ENCODE data around the gene GAST.

GAST gene

DNA sequence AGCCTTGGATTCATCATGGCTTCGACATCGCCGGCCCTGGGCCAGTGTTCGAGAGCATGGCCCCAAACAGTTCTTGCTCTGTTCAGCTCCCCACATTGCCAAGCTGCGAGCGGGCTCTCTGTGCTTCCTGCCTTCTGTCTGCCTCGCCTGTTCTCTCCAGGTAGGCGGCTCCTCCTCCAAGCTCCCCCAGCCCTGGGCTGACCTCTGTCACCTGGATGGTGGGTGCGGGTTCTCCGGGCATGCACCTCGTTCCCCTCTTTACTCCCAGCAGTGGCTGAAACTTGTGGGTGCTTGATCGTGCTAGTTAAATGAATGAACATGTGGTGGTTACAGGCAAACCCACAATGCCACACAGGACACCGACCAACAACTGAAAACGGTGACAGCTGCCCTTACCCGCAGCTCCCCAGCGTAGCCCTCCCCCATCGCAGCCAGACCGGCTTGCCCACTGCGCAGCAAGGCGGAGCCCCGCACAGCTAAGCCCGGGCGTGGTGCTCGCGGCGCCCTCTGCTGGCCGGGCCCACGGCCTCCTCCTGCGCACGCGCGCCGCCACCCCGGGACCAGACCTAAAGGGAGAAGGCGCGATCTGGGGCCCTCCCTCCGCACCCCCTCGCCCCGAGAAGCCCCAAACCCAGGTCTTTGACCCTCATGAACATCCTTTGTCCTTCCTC is 46.4 kb upstream of the GAST start:
- H3K4me3 ChIP-seq (ENCODE audit: severe bottlenecking) = peak overlapping the region; percentile 11
- ATAC-seq (ENCODE audit: low read depth) = peak; percentile 90
- H3K27me3 ChIP-seq (ENCODE audit: insufficient read depth, poor library complexity, severe bottlenecking) = no peaks in the 10 kb centered on the region
- no peaks in the 10 kb centered on the region for H3K36me3 ChIP-seq (ENCODE audit: low read depth)
- no peaks in the 10 kb centered on the region for H3K9me3 ChIP-seq (ENCODE audit: severe bottlenecking)
- H3K27ac ChIP-seq (ENCODE audit: poor library complexity, severe bottlenecking) = peak overlapping the region; percentile 67
- H3K4me1 ChIP-seq (ENCODE audit: insufficient read depth, poor library complexity, severe bottlenecking) = peaks cover 11% of the 10 kb centered on the region
- TF ChIP-seq, protein P1, sequence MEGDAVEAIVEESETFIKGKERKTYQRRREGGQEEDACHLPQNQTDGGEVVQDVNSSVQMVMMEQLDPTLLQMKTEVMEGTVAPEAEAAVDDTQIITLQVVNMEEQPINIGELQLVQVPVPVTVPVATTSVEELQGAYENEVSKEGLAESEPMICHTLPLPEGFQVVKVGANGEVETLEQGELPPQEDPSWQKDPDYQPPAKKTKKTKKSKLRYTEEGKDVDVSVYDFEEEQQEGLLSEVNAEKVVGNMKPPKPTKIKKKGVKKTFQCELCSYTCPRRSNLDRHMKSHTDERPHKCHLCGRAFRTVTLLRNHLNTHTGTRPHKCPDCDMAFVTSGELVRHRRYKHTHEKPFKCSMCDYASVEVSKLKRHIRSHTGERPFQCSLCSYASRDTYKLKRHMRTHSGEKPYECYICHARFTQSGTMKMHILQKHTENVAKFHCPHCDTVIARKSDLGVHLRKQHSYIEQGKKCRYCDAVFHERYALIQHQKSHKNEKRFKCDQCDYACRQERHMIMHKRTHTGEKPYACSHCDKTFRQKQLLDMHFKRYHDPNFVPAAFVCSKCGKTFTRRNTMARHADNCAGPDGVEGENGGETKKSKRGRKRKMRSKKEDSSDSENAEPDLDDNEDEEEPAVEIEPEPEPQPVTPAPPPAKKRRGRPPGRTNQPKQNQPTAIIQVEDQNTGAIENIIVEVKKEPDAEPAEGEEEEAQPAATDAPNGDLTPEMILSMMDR (IDR thresholded peaks at IDR 0.05; ENCODE audit: poor library complexity, severe bottlenecking) = peak; percentile 98
- DNase-seq (ENCODE audit: low spot score) = no peak

DNA sequence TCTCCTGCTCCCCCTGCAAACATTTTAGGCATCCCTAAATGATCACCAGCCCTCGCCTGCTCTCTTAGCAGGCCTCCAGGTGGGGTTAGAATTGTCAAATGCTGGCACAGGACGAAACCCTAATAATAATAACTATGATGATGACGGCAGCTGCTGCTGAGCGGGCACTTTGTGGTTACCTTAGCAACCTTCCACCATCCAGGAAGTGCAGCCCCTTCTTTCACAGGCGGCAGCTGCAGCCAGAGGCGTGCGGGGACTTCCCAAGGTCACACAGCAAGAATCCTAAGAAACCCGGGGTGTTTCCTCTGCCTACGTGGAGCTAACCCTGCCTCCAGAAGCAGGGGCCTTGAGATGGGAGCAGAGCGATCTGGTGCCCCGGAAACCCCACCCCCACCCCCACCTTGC is 45.9 kb upstream of the GAST start:
- Histone ChIP-seq H3K27ac (ENCODE audit: poor library complexity, severe bottlenecking) (peak overlapping the region; percentile 67), H3K27me3 (ENCODE audit: insufficient read depth, poor library complexity, severe bottlenecking) (no peaks in the 10 kb centered on the region), H3K36me3 (ENCODE audit: low read depth) (no peaks in the 10 kb centered on the region), H3K9me3 (ENCODE audit: severe bottlenecking) (no peaks in the 10 kb centered on the region), H3K4me1 (ENCODE audit: insufficient read depth, poor library complexity, severe bottlenecking) (peaks cover 11% of the 10 kb centered on the region), H3K4me3 (ENCODE audit: severe bottlenecking) (no peak overlapping the region)
- TF ChIP-seq, protein P1 (IDR thresholded peaks at IDR 0.05; ENCODE audit: poor library complexity, severe bottlenecking) = peak; percentile 38
- ATAC-seq (ENCODE audit: low read depth) (peak; percentile 2; the same call in 2 of the 3 replicates), DNase-seq (ENCODE audit: low spot score) (no peak)

DNA sequence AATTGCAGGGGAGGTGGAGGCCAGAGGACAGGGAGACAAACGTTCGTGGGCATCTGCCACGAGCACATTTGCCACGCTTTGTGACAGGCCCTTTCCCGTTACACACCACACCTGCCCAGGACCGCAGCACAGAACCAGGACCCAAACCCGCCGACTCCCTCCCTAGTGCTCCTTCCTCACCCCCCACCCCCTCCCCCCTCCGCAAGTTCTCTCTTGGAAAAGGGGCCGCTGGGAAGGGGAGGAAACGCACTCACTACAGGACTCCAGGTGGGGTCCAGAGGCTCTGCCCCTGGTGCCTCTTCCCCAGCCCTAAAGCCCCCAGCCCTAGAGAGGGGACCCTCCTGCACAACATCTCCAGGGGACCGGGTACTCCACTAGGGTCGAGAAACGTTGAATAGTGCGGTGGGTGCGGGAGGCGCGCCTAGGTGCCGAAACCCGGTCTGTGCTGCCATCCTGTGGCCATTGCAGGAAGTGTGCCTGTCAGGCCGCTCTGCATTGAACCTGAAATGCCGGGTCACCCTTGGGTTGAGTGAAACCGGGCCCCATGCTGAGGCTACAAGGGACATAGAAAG is 45.3 kb upstream of the GAST start:
- no peaks in the 10 kb centered on the region for H3K27me3 ChIP-seq (ENCODE audit: insufficient read depth, poor library complexity, severe bottlenecking)
- peaks cover 11% of the 10 kb centered on the region for H3K4me1 ChIP-seq (ENCODE audit: insufficient read depth, poor library complexity, severe bottlenecking)
- no peak for DNase-seq (ENCODE audit: low spot score)
- no peaks in the 10 kb centered on the region for H3K9me3 ChIP-seq (ENCODE audit: severe bottlenecking)
- TF ChIP-seq, protein P1 (IDR thresholded peaks at IDR 0.05; ENCODE audit: poor library complexity, severe bottlenecking) = peak; percentile 83
- H3K36me3 ChIP-seq (ENCODE audit: low read depth) = no peaks in the 10 kb centered on the region
- H3K4me3 ChIP-seq (ENCODE audit: severe bottlenecking) = no peak overlapping the region
- peak; percentile 44 for ATAC-seq (ENCODE audit: low read depth)
- H3K27ac ChIP-seq (ENCODE audit: poor library complexity, severe bottlenecking) = peak overlapping the region; percentile 67

DNA sequence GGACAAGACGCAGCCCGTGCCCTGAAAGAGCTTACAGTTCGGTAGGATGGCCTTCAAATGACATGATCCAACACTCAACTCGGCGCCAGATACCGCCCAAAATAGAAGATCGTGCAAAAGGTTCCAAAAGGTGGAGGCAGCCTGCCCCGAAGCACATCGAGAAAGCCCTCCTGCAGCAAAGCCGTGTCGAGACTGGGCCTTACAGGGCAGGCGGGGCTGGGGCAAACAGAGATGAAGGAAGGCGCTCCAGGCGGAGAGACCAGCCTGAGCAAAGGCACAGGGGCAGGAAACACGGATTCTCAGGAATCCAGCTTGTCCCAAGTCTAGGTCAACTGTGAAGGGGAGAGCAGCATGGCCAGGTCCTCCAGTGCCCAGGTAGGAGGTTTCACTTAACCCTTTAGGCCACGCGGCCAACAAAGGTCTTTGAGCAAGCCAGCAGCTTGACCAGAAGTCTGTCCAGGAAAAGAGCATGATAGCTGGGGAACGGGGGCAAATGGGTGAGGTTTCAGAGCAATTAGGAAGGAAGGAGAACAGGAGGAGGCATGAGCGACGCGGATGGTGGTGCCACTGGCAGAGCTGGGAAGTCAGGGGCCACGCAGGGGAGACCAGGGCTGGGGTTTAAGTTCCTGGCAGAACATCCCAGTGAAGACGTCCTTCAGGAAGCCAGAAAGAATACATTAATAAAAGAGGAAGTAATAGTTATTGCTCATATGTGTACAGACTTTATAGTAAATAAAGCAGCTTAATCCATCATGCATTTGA is 44.7 kb upstream of the GAST start:
- Histone ChIP-seq H3K36me3 (ENCODE audit: low read depth) (no peaks in the 10 kb centered on the region), H3K4me1 (ENCODE audit: insufficient read depth, poor library complexity, severe bottlenecking) (peaks cover 11% of the 10 kb centered on the region), H3K27ac (ENCODE audit: poor library complexity, severe bottlenecking) (no peak overlapping the region), H3K9me3 (ENCODE audit: severe bottlenecking) (no peaks in the 10 kb centered on the region), H3K4me3 (ENCODE audit: severe bottlenecking) (no peak overlapping the region), H3K27me3 (ENCODE audit: insufficient read depth, poor library complexity, severe bottlenecking) (no peaks in the 10 kb centered on the region)
- TF ChIP-seq, protein P1 (IDR thresholded peaks at IDR 0.05; ENCODE audit: poor library complexity, severe bottlenecking) = peak; percentile 64
- DNase-seq (ENCODE audit: low spot score) (no peak), ATAC-seq (ENCODE audit: low read depth) (no peak)
